Upper lobe of left lung (tissue), 6 donors: ENCODE results near the gene ADIPOQ. TPM values are rescaled to one million over a fixed set of nuclear protein-coding genes. Genes with fewer than 3 reads are reported as not detected.
"Not testable (repeated sequence)": the region's sequence is repeated elsewhere in the genome, so short reads cannot be mapped to it uniquely, and the experiment has no call there.

Source experiments
- ATAC-seq, 2 donors: fragments of 200-7000 bp; cut with Tn5 transposase; one replicate each; pipeline ENCODE4 v1.9.1; 2022; ENCODE audit warnings: mild to moderate bottlenecking in 2 of 2, moderate library complexity in 2 of 2; ENCODE audit not compliant: low FRiP score in 2 of 2
- DNase-seq, 2 donors: peaks; one replicate each; pipeline ENCODE4 v3.0.0-alpha.2; 2019 to 2020
- H3K27ac ChIP-seq, 4 donors: fragments of 200-600 bp; sonication (generic); one replicate each; pipeline ENCODE4 v1.5.1; 2016 to 2019
- H3K27me3 ChIP-seq, 4 donors: fragments of 200-600 bp; sonication (generic); one replicate each; pipeline ENCODE4 v1.5.1; 2017 to 2019
- H3K36me3 ChIP-seq, 4 donors: fragments of 200-600 bp; sonication (generic); one replicate each; pipeline ENCODE4 v1.5.1; 2016 to 2019
- H3K4me1 ChIP-seq, 4 donors: fragments of 200-600 bp; sonication (generic); one replicate each; pipeline ENCODE4 v1.5.1; 2018 to 2019
- H3K4me3 ChIP-seq, 4 donors: fragments of 200-600 bp; sonication (generic); one replicate each; pipeline ENCODE4 v1.5.1; 2017 to 2019; ENCODE audit warnings: mild to moderate bottlenecking in 2 of 4, moderate library complexity in 1 of 4
- H3K9me3 ChIP-seq, 4 donors: fragments of 200-600 bp; sonication (generic); one replicate each; pipeline ENCODE4 v1.5.1; 2018 to 2019
- CTCF ChIP-seq, 6 experiments: fragments of 450-650 bp in 4 of 6; fragments of 200-600 bp in 2 of 6; sonication (generic) in 2 of 6; IDR thresholded peaks; one replicate each; pipeline ENCODE4 v1.5.1; 2016 to 2019; ENCODE audit warnings: antibody characterized with exemption in 6 of 6
- EP300 ChIP-seq, 4 donors: sonication (generic); formaldehyde crosslinking; IDR thresholded peaks; one replicate each; pipeline ENCODE4 v1.5.1; 2017; ENCODE audit warnings: antibody characterized with exemption in 4 of 4, control low read depth in 2 of 4
- POLR2A ChIP-seq, 4 donors: fragments of 450-650 bp; IDR thresholded peaks; one replicate each; pipeline ENCODE4 v1.5.1; 2016 to 2017; ENCODE audit warnings: antibody characterized with exemption in 4 of 4, mild to moderate bottlenecking in 2 of 4
- POLR2AphosphoS5 ChIP-seq, 2 donors: sonication (generic); formaldehyde crosslinking; IDR thresholded peaks; one replicate each; pipeline ENCODE4 v1.5.1; 2017; ENCODE audit warnings: antibody characterized with exemption in 2 of 2
- WGBS, 2 donors: methylation state at CpG; one replicate each; pipeline ENCODE4 v1.1.5; 2017 to 2018; 5-methylcytosine and 5-hydroxymethylcytosine counted together
- total RNA-seq, 6 donors: library from RNA; depleted of rRNA in 4 of 6; stranded (reverse); fragments of >200 nt in 4 of 6; gene quantifications; one replicate each; pipeline versions ENCODE4 v1.1.0 to v1.2.1, GENCODE V29; 2016 to 2021
- donor health status: DM: no; HTN: no; CAD: no; lungs with moderate emphysema.
- donor health status: DM: no; HTN: yes; CAD: no; lungs with severe emphysema.

Gene ADIPOQ
- total RNA-seq, 6 donors from 2014 or later, result 0.20 TPM; not detected in 5

GRCh38 chr3:186845756-186846155 lies 3.2 kb downstream of the ADIPOQ start:
- H3K4me3 ChIP-seq, result no peak overlapping the region
- 57 to 75% methylated on average over 10 of the region's 10 CpGs for WGBS, 2 donors

GRCh38 chr3:186847437-186847836 lies 4.9 kb downstream of the ADIPOQ start:
- 74 to 77% methylated on average over 2 of the region's 2 CpGs for WGBS, 2 donors
- ATAC-seq, result no peak

More at GRCh38 chr3:186845756-186846155, 3.2 kb downstream of the ADIPOQ start:
- no peaks in the 10 kb centered on the region for H3K27me3 ChIP-seq
- H3K4me1 ChIP-seq, result no peaks in the 10 kb centered on the region
- ATAC-seq (no peak), DNase-seq (no peak)
- H3K9me3 ChIP-seq, result no peaks in the 10 kb centered on the region
- H3K36me3 ChIP-seq, result no peaks in the 10 kb centered on the region
- H3K27ac ChIP-seq, result no peak overlapping the region
- no peak for TF ChIP-seq POLR2A (IDR thresholded peaks at IDR 0.05)
- TF ChIP-seq CTCF (IDR thresholded peaks at IDR 0.05), result no peak

GRCh38 chr3:186849374-186849975 lies 7.0 kb downstream of the ADIPOQ start:
- Histone ChIP-seq H3K9me3 (no peaks in the 10 kb centered on the region), H3K36me3 (no peaks in the 10 kb centered on the region), H3K27me3 (no peaks in the 10 kb centered on the region), H3K4me3 (no peak overlapping the region), H3K4me1 (no peaks in the 10 kb centered on the region), H3K27ac (no peak overlapping the region)
- TF ChIP-seq POLR2AphosphoS5 (IDR thresholded peaks at IDR 0.05), result no peak
- TF ChIP-seq CTCF (IDR thresholded peaks at IDR 0.05), result peak in 5 of 6 experiments; percentile 27 to 61 (median 47)
- TF ChIP-seq EP300 (IDR thresholded peaks at IDR 0.05), result no peak
- no peak for TF ChIP-seq POLR2A (IDR thresholded peaks at IDR 0.05)
- DNase-seq, result no peak
- WGBS, 2 donors, result 0 to 3% methylated on average over 1 of the region's 1 CpG
- ATAC-seq, result no peak

More at GRCh38 chr3:186847437-186847836, 4.9 kb downstream of the ADIPOQ start:
- no peak for DNase-seq
- Histone ChIP-seq H3K4me1 (no peaks in the 10 kb centered on the region), H3K36me3 (no peaks in the 10 kb centered on the region), H3K9me3 (no peaks in the 10 kb centered on the region), H3K4me3 (no peak overlapping the region), H3K27me3 (no peaks in the 10 kb centered on the region), H3K27ac (no peak overlapping the region)
- no peak for TF ChIP-seq EP300 (IDR thresholded peaks at IDR 0.05)
- no peak for TF ChIP-seq POLR2A (IDR thresholded peaks at IDR 0.05)
- no peak for TF ChIP-seq CTCF (IDR thresholded peaks at IDR 0.05)
- no peak for TF ChIP-seq POLR2AphosphoS5 (IDR thresholded peaks at IDR 0.05)

- WGBS, 2 donors, result 88 to 92% methylated on average over 3 of the region's 3 CpGs
- not testable (repeated sequence) for H3K27ac ChIP-seq, H3K36me3 ChIP-seq, H3K4me1 ChIP-seq, H3K27me3 ChIP-seq, H3K4me3 ChIP-seq, ATAC-seq, DNase-seq, H3K9me3 ChIP-seq
Measured at GRCh38 chr3:186851835-186852234, 9.3 kb downstream of the ADIPOQ start.

GRCh38 chr3:186852994-186853393 lies 10.5 kb downstream of the ADIPOQ start:
- Histone ChIP-seq H3K9me3 (no peaks in the 10 kb centered on the region), H3K4me1 (no peaks in the 10 kb centered on the region), H3K27ac (no peak overlapping the region), H3K36me3 (no peaks in the 10 kb centered on the region), H3K4me3 (no peak overlapping the region), H3K27me3 (no peaks in the 10 kb centered on the region)
- WGBS, 2 donors, result 78 to 86% methylated on average over 6 of the region's 6 CpGs
- ATAC-seq (peak in 1 of 2 donors; percentile 10), DNase-seq (peak in 1 of 2 donors; percentile 40)
- TF ChIP-seq POLR2A (IDR thresholded peaks at IDR 0.05) (no peak), CTCF (IDR thresholded peaks at IDR 0.05) (no peak), EP300 (IDR thresholded peaks at IDR 0.05) (no peak)
